OCI-LY7 (cell line): ENCODE results near the gene VDR.

ENCODE experiments used
- CTCF ChIP-seq: fragments of 200-600 bp; sonication (generic); conservative IDR thresholded peaks from 2 replicates; pipeline ENCODE4 v1.5.1; 2014; ENCODE audit warnings: mild to moderate bottlenecking, antibody characterized with exemption, low read length, moderate library complexity, mixed read lengths
- EZH2phosphoT487 ChIP-seq: fragments of 200-600 bp; sonication (generic); IDR thresholded peaks from 2 replicates; pipeline ENCODE4 v1.6.1; 2018; ENCODE audit warnings: low read depth, borderline replicate concordance, mild to moderate bottlenecking, mixed run types, antibody characterized with exemption, low read length, moderate library complexity, mixed read lengths

- TF ChIP-seq CTCF, result no peak
- TF ChIP-seq EZH2phosphoT487, result no peak
Measured at GRCh38 chr12:47868041-47868440, 36.8 kb downstream of the VDR start.
